WI38 (cell line): Measurements from ENCODE around the gene AK9.

ENCODE experiments used
- H3K4me3 ChIP-seq: 2 replicates; pipeline ENCODE4 v1.5.1; 2011; ENCODE audit warnings: low read depth, mild to moderate bottlenecking, control low read depth, low read length
- CTCF ChIP-seq: IDR thresholded peaks from 2 replicates; pipeline ENCODE4 v1.5.1; 2012; ENCODE audit warnings: low read depth, mild to moderate bottlenecking, control low read depth, low read length

AK9 gene

GRCh38 chr6:109678240-109678639 lies 12.8 kb downstream of the AK9 start:
- no peak for TF ChIP-seq CTCF
- no peak overlapping the region for H3K4me3 ChIP-seq

- no peak overlapping the region for H3K4me3 ChIP-seq
- no peak for TF ChIP-seq CTCF
Observed at GRCh38 chr6:109676724-109677123, 14.3 kb downstream of the AK9 start.

GRCh38 chr6:109672839-109673238 lies 18.2 kb downstream of the AK9 start:
- TF ChIP-seq CTCF, result no peak
- H3K4me3 ChIP-seq, result no peak overlapping the region

GRCh38 chr6:109672175-109672574 lies 18.8 kb downstream of the AK9 start:
- no peak overlapping the region for H3K4me3 ChIP-seq
- no peak for TF ChIP-seq CTCF

GRCh38 chr6:109671733-109672132 lies 19.3 kb downstream of the AK9 start:
- TF ChIP-seq CTCF, result no peak
- no peak overlapping the region for H3K4me3 ChIP-seq

GRCh38 chr6:109669811-109670210 lies 21.2 kb downstream of the AK9 start:
- TF ChIP-seq CTCF, result no peak
- no peak overlapping the region for H3K4me3 ChIP-seq

- H3K4me3 ChIP-seq, result no peak overlapping the region
- no peak for TF ChIP-seq CTCF
Observed at GRCh38 chr6:109662192-109662591, 28.8 kb downstream of the AK9 start.
